Heart right ventricle (tissue), 16 donors: ENCODE measurements around the gene PTPRN2. TPM values are rescaled to one million over a fixed set of nuclear protein-coding genes. Genes with fewer than 3 reads are reported as not detected.

Experiments
- ATAC-seq, 8 donors: fragments of 200-7000 bp; cut with Tn5 transposase; one replicate each; pipeline ENCODE4 v1.9.1; 2020; ENCODE audit warnings: mild to moderate bottlenecking in 8 of 8, moderate library complexity in 8 of 8, moderate number of reproducible peaks in 1 of 8
- DNase-seq, 2 donors: peaks; one replicate each; pipeline ENCODE4 v3.0.0-alpha.2; 2020
- H3K27ac ChIP-seq, 10 donors: fragments of 200-600 bp; sonication (generic) in 2 of 10; one replicate each; pipeline versions ENCODE4 v1.5.0 to v1.8.0; 2020 to 2022; ENCODE audit warnings: mild to moderate bottlenecking in 3 of 10
- H3K27me3 ChIP-seq, 7 donors: fragments of 200-600 bp; one replicate each; pipeline ENCODE4 v1.8.0; 2021 to 2022; ENCODE audit warnings: mild to moderate bottlenecking in 2 of 7
- H3K36me3 ChIP-seq, 9 donors: fragments of 200-600 bp; sonication (generic) in 1 of 9; one replicate each; pipeline versions ENCODE4 v1.5.0 to v1.8.0; 2020 to 2022; ENCODE audit warnings: mild to moderate bottlenecking in 2 of 9
- H3K4me1 ChIP-seq, 9 donors: fragments of 200-600 bp; sonication (generic) in 1 of 9; one replicate each; pipeline versions ENCODE4 v1.5.0 to v1.8.0; 2020 to 2022; ENCODE audit warnings: mild to moderate bottlenecking in 4 of 9
- H3K4me3 ChIP-seq, 10 donors: fragments of 200-600 bp; sonication (generic) in 2 of 10; one replicate each; pipeline versions ENCODE4 v1.5.0 to v1.8.0; 2020 to 2022; ENCODE audit warnings: mild to moderate bottlenecking in 7 of 10, moderate library complexity in 2 of 10
- H3K9me3 ChIP-seq, 11 donors: fragments of 200-600 bp in 10 of 11; sonication (generic) in 2 of 11; one replicate each; pipeline versions ENCODE4 v1.5.0 to v1.8.0; 2013 to 2022; ENCODE audit warnings: mild to moderate bottlenecking in 2 of 11, control low read depth in 1 of 11, moderate library complexity in 1 of 11
- WGBS, 2 donors: extraction: QIAGEN DNeasy Blood & Tissue Kit; methylation state at CpG; one replicate each; pipeline ENCODE4 v1.1.7; 2013; ENCODE audit warnings: inconsistent platforms in 1 of 2; 5-methylcytosine and 5-hydroxymethylcytosine counted together
- intact Hi-C, 10 donors: fragments of 100-400 bp; cut with DNase I; formaldehyde crosslinking; loops; one replicate each; pipeline versions ENCODE4 v1.11.1 to v1.14.2; 2022
- polyA plus RNA-seq, 2 donors: library from polyadenylated mRNA; stranded (reverse); fragments of 200-250 nt; gene quantifications; one replicate each; pipeline ENCODE4 v1.2.3, GENCODE V29; 2013
- total RNA-seq, 10 donors: library from RNA; stranded (reverse); fragmentation: NEBNext Ultra II Directional in 3 of 10; extraction: Animal tissue kit (Norgen Biotek cat#: 25700) in 3 of 10; gene quantifications; one replicate each; pipeline versions ENCODE4 v1.2.1 to v1.2.4, GENCODE V29; 2021 to 2023
- TF ChIP-seq, protein P1 (sequence below), 9 donors: fragments of 200-600 bp; sonication (generic) in 2 of 9; IDR thresholded peaks; one replicate each; pipeline versions ENCODE4 v1.5.0 to v1.8.0; 2021 to 2022; ENCODE audit warnings: antibody characterized with exemption in 9 of 9, mild to moderate bottlenecking in 5 of 9, moderate library complexity in 1 of 9
- donor health status: Arrhythmogenic right ventricular cardiomyopathy.
- donor health status: ischemic (EF 13 %, LVEDD 7.1; RV severe dilation, severe dysfunction).
- donor health status: healthy with polysubstance abuse.
- donor health status: DM: no; HTN: yes; CAD: no.
- donor health status: DM: no; HTN: no; CAD: no.
- donor health status: ischemic (EF 25% LVEDD 6.9; RV normal size, moderate dysfunction).
- donor health status: ischemic (EF 25% LVEDD 5.7; RV mildly dilated, moderate dysfunction).
- donor health status: healthy.
- donor health status: DM: yes; HTN: yes; CAD: no.
- donor health status: Ischemic cardiomyopathy.
- donor health status: ischemic (EF 35%, LVEDD 5.7; RV mildly dilated, moderate dysfunction).
- donor health status: nonischemic (EF 11% LVEDD 7.7; RV severe dilation, severe dysfunction).
- donor health status: DM: yes; HTN: yes; CAD: no.
- donor health status: PGD.
- donor health status: ischemic (EF 29% LVEDD 5.4; RV normal size, mild dysfunction).
- donor health status: nonischemic (EF 23%, LVEDD 6.1; RV moderate dilation, normal function).

The PTPRN2 gene
- total and polyA plus RNA-seq, 12 donors, result 0.82 to 1.8 (median 1.3) TPM

GRCh38 chr7:157605638-157606037 lies 982.0 kb downstream of the PTPRN2 start:
- Histone ChIP-seq H3K27me3 (peaks cover 0 to 17% (median 7%) of the 10 kb centered on the region in 7 donors), H3K9me3 (no peaks in the 10 kb centered on the region), H3K4me1 (no peaks in the 10 kb centered on the region), H3K36me3 (no peaks in the 10 kb centered on the region), H3K27ac (no peak overlapping the region), H3K4me3 (no peak overlapping the region)
- no peak for ATAC-seq
- intact Hi-C loops, result no loop called here
- TF ChIP-seq, protein P1, sequence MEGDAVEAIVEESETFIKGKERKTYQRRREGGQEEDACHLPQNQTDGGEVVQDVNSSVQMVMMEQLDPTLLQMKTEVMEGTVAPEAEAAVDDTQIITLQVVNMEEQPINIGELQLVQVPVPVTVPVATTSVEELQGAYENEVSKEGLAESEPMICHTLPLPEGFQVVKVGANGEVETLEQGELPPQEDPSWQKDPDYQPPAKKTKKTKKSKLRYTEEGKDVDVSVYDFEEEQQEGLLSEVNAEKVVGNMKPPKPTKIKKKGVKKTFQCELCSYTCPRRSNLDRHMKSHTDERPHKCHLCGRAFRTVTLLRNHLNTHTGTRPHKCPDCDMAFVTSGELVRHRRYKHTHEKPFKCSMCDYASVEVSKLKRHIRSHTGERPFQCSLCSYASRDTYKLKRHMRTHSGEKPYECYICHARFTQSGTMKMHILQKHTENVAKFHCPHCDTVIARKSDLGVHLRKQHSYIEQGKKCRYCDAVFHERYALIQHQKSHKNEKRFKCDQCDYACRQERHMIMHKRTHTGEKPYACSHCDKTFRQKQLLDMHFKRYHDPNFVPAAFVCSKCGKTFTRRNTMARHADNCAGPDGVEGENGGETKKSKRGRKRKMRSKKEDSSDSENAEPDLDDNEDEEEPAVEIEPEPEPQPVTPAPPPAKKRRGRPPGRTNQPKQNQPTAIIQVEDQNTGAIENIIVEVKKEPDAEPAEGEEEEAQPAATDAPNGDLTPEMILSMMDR (IDR thresholded peaks at IDR 0.05), result no peak
- WGBS, 2 donors, result 86 to 96% methylated on average over 3 of the region's 3 CpGs
- DNase-seq, result no peak

- DNase-seq (no peak), ATAC-seq (no peak)
- Histone ChIP-seq H3K4me1 (no peaks in the 10 kb centered on the region), H3K9me3 (no peaks in the 10 kb centered on the region), H3K36me3 (no peaks in the 10 kb centered on the region), H3K27me3 (peaks cover 0 to 17% (median 6%) of the 10 kb centered on the region in 7 donors), H3K27ac (no peak overlapping the region), H3K4me3 (no peak overlapping the region)
- 80 to 83% methylated on average over 21 of the region's 21 CpGs for WGBS, 2 donors
- intact Hi-C loops, result no loop called here
- TF ChIP-seq, protein P1 (IDR thresholded peaks at IDR 0.05), result no peak
Observed at GRCh38 chr7:157604661-157605381, 982.8 kb downstream of the PTPRN2 start.

GRCh38 chr7:157603716-157604115 lies 983.9 kb downstream of the PTPRN2 start:
- Histone ChIP-seq H3K4me1 (no peaks in the 10 kb centered on the region), H3K36me3 (no peaks in the 10 kb centered on the region), H3K4me3 (no peak overlapping the region), H3K27me3 (peaks cover 0 to 14% (median 6%) of the 10 kb centered on the region in 7 donors), H3K9me3 (no peaks in the 10 kb centered on the region), H3K27ac (no peak overlapping the region)
- intact Hi-C loops, result no loop called here
- TF ChIP-seq, protein P1 (IDR thresholded peaks at IDR 0.05), result no peak
- DNase-seq, result no peak
- WGBS, 2 donors, result 92% methylated on average over 21 of the region's 21 CpGs
- no peak for ATAC-seq

- Histone ChIP-seq H3K9me3 (no peaks in the 10 kb centered on the region), H3K4me3 (no peak overlapping the region), H3K36me3 (no peaks in the 10 kb centered on the region), H3K27ac (no peak overlapping the region), H3K27me3 (peaks cover 0 to 14% (median 6%) of the 10 kb centered on the region in 7 donors), H3K4me1 (no peaks in the 10 kb centered on the region)
- ATAC-seq (no peak), DNase-seq (no peak)
- intact Hi-C loops, result no loop called here
- WGBS, 2 donors, result 85 to 87% methylated on average over 9 of the region's 9 CpGs
- TF ChIP-seq, protein P1 (IDR thresholded peaks at IDR 0.05), result no peak
Observed at GRCh38 chr7:157603005-157603404, 984.6 kb downstream of the PTPRN2 start.
